CD4-positive, CD25-positive, alpha-beta regulatory T cell (primary cell): ENCODE measurements around the gene MAP2K5. TPM values are rescaled to one million over a fixed set of nuclear protein-coding genes. Genes with fewer than 3 reads are reported as not detected.

Source experiments
- ATAC-seq, 2 donors: fragments of 150-1000 bp; cut with Tn5 transposase; one replicate each; pipeline ENCODE4 v1.10.0; 2021; ENCODE audit warnings: low read depth in 2 of 2, moderate number of reproducible peaks in 2 of 2, moderate library complexity in 1 of 2
- DNase-seq, 3 donors: peaks; one replicate each; pipeline versions ENCODE4 v3.0.0 to v3.0.0-alpha.2; 2012 to 2022; ENCODE audit warnings: mixed read lengths in 1 of 3
- H3K27ac ChIP-seq: one replicate; pipeline ENCODE4 v1.7.0; 2013; ENCODE audit warnings: mild to moderate bottlenecking, low read length; ENCODE audit not compliant: insufficient read depth, poor library complexity, severe bottlenecking
- H3K27me3 ChIP-seq: one replicate; pipeline ENCODE4 v1.7.0; 2013; ENCODE audit warnings: low read length; ENCODE audit not compliant: control insufficient read depth, insufficient read depth
- H3K36me3 ChIP-seq: one replicate; pipeline ENCODE4 v1.7.0; 2013; ENCODE audit warnings: mild to moderate bottlenecking, low read length, moderate library complexity; ENCODE audit not compliant: control insufficient read depth, insufficient read depth
- H3K4me1 ChIP-seq: 2 replicates; pipeline ENCODE4 v1.7.0; 2013; ENCODE audit warnings: mild to moderate bottlenecking, low read length; ENCODE audit not compliant: insufficient read depth, control insufficient read depth, poor library complexity, severe bottlenecking
- H3K4me3 ChIP-seq: one replicate; pipeline ENCODE4 v1.7.0; 2013; ENCODE audit warnings: low read depth, mild to moderate bottlenecking, low read length, moderate library complexity
- H3K9me3 ChIP-seq, 2 experiments: 1 replicate in 1 of 2; 2 replicates in 1 of 2; pipeline ENCODE4 v1.7.0; 2013; ENCODE audit warnings: low read length in 2 of 2, mild to moderate bottlenecking in 1 of 2, moderate library complexity in 1 of 2; ENCODE audit not compliant: control insufficient read depth in 2 of 2
- H3K27ac Mint-ChIP-seq, 3 donors: one replicate each; pipeline ENCODE4 v1.8.0; 2020 to 2022; ENCODE audit warnings: mild to moderate bottlenecking in 3 of 3, mixed read lengths in 3 of 3, moderate library complexity in 2 of 3
- H3K27me3 Mint-ChIP-seq: one replicate; pipeline ENCODE4 v1.8.0; 2022; ENCODE audit warnings: mild to moderate bottlenecking, mixed read lengths
- H3K36me3 Mint-ChIP-seq: one replicate; pipeline ENCODE4 v1.8.0; 2020; ENCODE audit warnings: mixed read lengths
- H3K4me1 Mint-ChIP-seq, 4 donors: one replicate each; pipeline ENCODE4 v1.8.0; 2020 to 2022; ENCODE audit warnings: mixed read lengths in 4 of 4, mild to moderate bottlenecking in 1 of 4
- H3K4me3 Mint-ChIP-seq, 4 donors: one replicate each; pipeline ENCODE4 v1.8.0; 2020 to 2022; ENCODE audit warnings: mild to moderate bottlenecking in 4 of 4, mixed read lengths in 4 of 4, moderate library complexity in 3 of 4
- H3K9me3 Mint-ChIP-seq, 7 donors: one replicate each; pipeline ENCODE4 v1.8.0; 2020 to 2022; ENCODE audit warnings: mixed read lengths in 7 of 7, mild to moderate bottlenecking in 3 of 7, moderate library complexity in 2 of 7
- polyA plus RNA-seq, 4 donors: library from polyadenylated mRNA; unstranded; fragments of 300-500 nt; fragmentation: Illumina TruSeq; gene quantifications; one replicate each; pipeline ENCODE4 v1.2.3, GENCODE V29; 2021
- total RNA-seq: library from RNA; stranded (reverse); gene quantifications from one replicate; pipeline ENCODE4 v1.2.3, GENCODE V29; 2022

MAP2K5 gene
- total and polyA plus RNA-seq, 5 donors from 2014 or later: 14.5 to 30.8 (median 17.0) TPM

DNA sequence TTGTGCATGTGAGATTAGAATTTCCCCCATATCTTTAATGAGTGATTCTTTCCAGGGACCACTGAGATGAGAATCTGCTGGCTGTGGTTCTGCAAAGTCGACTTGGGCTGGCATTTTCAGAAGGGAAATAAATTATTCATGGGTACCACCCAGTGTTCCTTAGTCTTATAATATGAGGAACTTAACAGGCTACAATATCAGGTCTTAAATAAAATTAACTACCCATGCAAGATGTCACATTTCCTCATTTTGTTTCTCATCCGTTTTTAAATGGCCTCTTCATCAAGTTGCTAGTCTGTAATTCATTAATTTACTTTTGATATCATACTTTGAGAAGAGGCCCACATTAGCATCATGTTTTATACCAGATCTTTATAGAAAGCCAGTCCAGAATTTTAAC lies 224.5 kb downstream of the MAP2K5 start:
- DNase-seq: no peak
- H3K9me3 Mint-ChIP-seq: no peaks in the 10 kb centered on the region
- peaks cover 28% of the 10 kb centered on the region for H3K36me3 Mint-ChIP-seq
- Histone ChIP-seq H3K27me3 (no peaks in the 10 kb centered on the region), H3K9me3 (no peaks in the 10 kb centered on the region), H3K36me3 (peaks cover 2% of the 10 kb centered on the region), H3K27ac (no peak overlapping the region), H3K4me1 (no peaks in the 10 kb centered on the region), H3K4me3 (no peak overlapping the region)
- no peaks in the 10 kb centered on the region for H3K27me3 Mint-ChIP-seq
- no peak overlapping the region for H3K27ac Mint-ChIP-seq
- H3K4me3 Mint-ChIP-seq: no peak overlapping the region
- peaks cover 0 to 12% (median 2%) of the 10 kb centered on the region in 4 donors for H3K4me1 Mint-ChIP-seq
- ATAC-seq: no peak

DNA sequence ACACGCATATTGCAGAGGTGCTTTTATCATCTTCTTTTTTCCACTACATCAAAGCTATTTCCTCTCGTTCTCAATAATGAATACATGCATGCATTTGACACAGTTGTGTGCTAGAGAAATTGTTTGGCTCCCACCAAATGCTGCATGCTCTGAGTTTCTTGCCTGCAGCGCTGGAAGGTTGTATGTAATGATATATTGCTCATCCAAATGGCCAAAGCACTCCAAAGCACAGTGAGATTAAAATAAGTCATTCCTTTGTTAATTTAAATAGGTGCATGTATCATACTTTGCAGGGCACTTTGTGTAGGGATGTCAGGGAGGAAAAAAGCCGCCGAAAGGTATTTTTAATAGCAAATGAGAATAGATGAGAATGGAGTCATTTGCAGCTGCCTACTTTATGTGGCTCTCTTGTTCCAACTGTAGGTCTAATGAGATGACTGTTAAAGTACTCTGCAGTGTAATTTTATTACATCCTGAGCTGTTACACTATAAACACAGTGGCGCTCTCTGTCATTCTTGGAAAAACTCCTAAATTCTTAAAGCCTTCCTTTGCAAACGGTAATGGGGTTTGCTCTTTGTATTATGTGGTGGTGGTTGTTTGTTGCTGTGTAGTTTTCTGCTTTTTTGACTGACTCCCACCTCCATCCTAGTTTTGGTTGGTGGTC lies 225.9 kb downstream of the MAP2K5 start:
- H3K4me1 ChIP-seq: no peaks in the 10 kb centered on the region
- no peaks in the 10 kb centered on the region for H3K9me3 ChIP-seq
- H3K9me3 Mint-ChIP-seq: no peaks in the 10 kb centered on the region
- no peak overlapping the region for H3K27ac ChIP-seq
- no peaks in the 10 kb centered on the region for H3K27me3 ChIP-seq
- peak overlapping the region in 1 of 3 donors; percentile 11 for H3K27ac Mint-ChIP-seq
- peaks cover 0 to 4% (median 0%) of the 10 kb centered on the region in 4 donors for H3K4me1 Mint-ChIP-seq
- no peak overlapping the region for H3K4me3 Mint-ChIP-seq
- DNase-seq (no peak), ATAC-seq (no peak)
- H3K36me3 ChIP-seq: peaks cover 2% of the 10 kb centered on the region
- H3K36me3 Mint-ChIP-seq: peaks cover 32% of the 10 kb centered on the region
- no peak overlapping the region for H3K4me3 ChIP-seq
- H3K27me3 Mint-ChIP-seq: no peaks in the 10 kb centered on the region

DNA sequence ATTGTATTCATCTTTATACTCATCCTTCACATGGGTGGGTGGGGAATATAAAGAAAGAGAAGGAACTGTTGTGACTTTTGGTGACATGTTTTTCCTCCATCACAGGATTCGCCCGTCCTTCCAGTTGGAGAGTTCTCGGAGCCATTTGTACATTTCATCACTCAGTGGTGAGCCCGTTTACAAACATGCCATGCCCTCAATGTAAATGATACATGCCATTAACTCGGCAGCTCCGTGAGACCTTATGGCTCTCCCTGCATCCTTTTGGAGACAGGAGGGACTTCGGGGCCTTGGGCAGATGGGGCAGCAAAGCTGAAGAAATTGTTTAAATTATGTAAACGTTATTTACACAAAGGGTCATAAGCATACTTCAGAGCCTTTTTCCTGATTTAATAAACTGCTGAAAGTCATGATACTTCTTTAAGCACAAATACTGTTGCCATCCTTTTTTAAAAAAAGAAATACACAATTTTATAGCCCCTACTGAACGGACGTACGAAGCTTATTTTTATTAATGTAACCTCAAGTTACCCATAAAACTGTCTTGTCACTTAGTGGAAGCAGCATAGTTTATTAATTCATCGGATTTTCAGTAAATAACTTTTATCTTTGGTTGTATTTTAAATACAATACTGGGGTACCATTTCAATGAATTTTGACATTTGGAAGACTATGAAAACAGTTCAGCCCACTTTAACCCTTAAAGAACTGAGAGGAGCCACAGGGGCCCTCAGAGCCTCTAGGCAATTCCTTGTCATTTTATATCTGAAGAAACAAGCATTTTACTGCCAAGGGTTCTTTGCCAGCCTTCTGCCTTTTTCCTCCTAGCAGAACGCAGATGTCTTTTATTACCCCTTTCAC lies 227.2 kb downstream of the MAP2K5 start:
- Histone ChIP-seq H3K27ac (no peak overlapping the region), H3K4me1 (no peaks in the 10 kb centered on the region), H3K36me3 (peaks cover 2% of the 10 kb centered on the region), H3K27me3 (no peaks in the 10 kb centered on the region), H3K4me3 (no peak overlapping the region), H3K9me3 (no peaks in the 10 kb centered on the region)
- H3K4me1 Mint-ChIP-seq: peaks cover 0 to 4% (median 0%) of the 10 kb centered on the region in 4 donors
- no peaks in the 10 kb centered on the region for H3K9me3 Mint-ChIP-seq
- no peaks in the 10 kb centered on the region for H3K27me3 Mint-ChIP-seq
- H3K36me3 Mint-ChIP-seq: peaks cover 34% of the 10 kb centered on the region
- no peak overlapping the region for H3K27ac Mint-ChIP-seq
- no peak overlapping the region for H3K4me3 Mint-ChIP-seq
- ATAC-seq (no peak), DNase-seq (no peak)

DNA sequence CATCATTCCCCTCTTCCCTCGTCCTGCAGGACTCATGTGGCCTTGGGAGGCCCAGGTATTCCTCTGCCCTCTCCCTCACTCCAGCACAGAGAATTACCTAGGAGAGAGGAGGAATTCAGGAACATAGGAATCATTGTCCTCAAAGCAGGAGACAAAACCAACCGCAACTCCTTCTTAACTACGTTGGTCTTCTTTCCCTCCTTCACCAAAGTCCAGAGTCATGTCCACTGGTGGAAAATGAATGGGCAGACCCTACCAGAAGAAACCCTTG lies 227.8 kb downstream of the MAP2K5 start:
- Histone ChIP-seq H3K27me3 (no peaks in the 10 kb centered on the region), H3K36me3 (peaks cover 2% of the 10 kb centered on the region), H3K27ac (no peak overlapping the region), H3K4me3 (no peak overlapping the region), H3K9me3 (no peaks in the 10 kb centered on the region), H3K4me1 (no peaks in the 10 kb centered on the region)
- no peaks in the 10 kb centered on the region for H3K27me3 Mint-ChIP-seq
- DNase-seq: no peak
- H3K4me1 Mint-ChIP-seq: peaks cover 0 to 4% (median 0%) of the 10 kb centered on the region in 4 donors
- peaks cover 40% of the 10 kb centered on the region for H3K36me3 Mint-ChIP-seq
- H3K4me3 Mint-ChIP-seq: no peak overlapping the region
- no peak for ATAC-seq
- no peak overlapping the region for H3K27ac Mint-ChIP-seq
- no peaks in the 10 kb centered on the region for H3K9me3 Mint-ChIP-seq

DNA sequence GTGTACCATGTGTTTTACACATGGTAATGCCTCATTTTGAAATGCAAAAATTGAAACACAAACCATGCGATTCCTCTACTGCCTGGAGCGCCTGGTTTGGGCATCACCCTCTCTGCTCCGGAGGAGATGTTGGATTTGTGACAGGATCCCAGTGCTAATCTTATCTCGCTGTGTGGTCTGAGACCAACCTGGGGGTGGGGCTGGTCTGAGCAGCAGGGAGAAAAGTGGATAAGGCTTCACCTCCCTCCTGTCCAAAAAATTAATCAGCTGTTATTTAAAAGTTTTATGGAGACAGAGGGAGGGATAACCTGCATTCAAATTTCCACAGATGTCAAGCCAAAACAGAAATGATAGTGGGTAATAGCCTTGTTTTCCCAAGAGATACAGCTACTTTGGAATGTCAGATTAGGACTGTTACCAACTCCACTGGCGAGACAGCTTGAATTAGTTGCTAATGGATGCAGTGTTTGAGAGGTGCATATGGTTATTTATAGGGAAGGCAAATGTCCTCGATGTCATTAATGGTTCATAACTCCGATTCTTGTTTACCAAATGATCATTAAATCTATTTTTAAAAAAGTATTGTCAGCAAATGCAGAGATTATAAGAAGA lies 228.8 kb downstream of the MAP2K5 start:
- Histone ChIP-seq H3K36me3 (peaks cover 4% of the 10 kb centered on the region), H3K27ac (no peak overlapping the region), H3K4me1 (no peaks in the 10 kb centered on the region), H3K27me3 (no peaks in the 10 kb centered on the region), H3K9me3 (no peaks in the 10 kb centered on the region), H3K4me3 (no peak overlapping the region)
- Mint-ChIP-seq H3K27ac (no peak overlapping the region), H3K4me1 (peaks cover 0 to 4% (median 0%) of the 10 kb centered on the region in 4 donors), H3K27me3 (no peaks in the 10 kb centered on the region), H3K4me3 (no peak overlapping the region), H3K36me3 (peaks cover 43% of the 10 kb centered on the region), H3K9me3 (no peaks in the 10 kb centered on the region)
- ATAC-seq (no peak), DNase-seq (no peak)

DNA sequence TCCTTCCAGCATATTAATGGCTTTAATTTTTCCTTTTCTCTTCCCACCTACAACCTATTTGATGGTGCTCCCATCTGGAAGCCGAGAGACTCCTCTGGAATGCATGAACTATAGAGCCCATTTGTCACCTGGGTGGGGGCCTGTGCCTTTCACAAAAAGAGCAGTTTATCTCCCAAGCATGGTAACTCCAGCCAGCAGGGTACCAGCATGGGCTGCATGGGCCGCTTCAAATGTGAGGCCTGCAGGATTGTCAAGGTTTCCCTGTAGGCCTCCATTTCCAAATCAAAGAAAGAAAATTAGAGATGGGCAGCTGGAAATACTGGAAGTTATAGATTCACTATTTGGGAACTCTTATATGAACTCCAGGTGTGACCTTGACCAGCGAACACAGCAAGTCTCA lies 232.1 kb downstream of the MAP2K5 start:
- Histone ChIP-seq H3K4me3 (no peak overlapping the region), H3K27ac (no peak overlapping the region), H3K4me1 (no peaks in the 10 kb centered on the region), H3K9me3 (no peaks in the 10 kb centered on the region), H3K36me3 (peaks cover 4% of the 10 kb centered on the region), H3K27me3 (no peaks in the 10 kb centered on the region)
- Mint-ChIP-seq H3K4me1 (peaks cover 0 to 2% (median 0%) of the 10 kb centered on the region in 4 donors), H3K9me3 (no peaks in the 10 kb centered on the region), H3K4me3 (no peak overlapping the region), H3K36me3 (peaks cover 35% of the 10 kb centered on the region), H3K27ac (no peak overlapping the region), H3K27me3 (no peaks in the 10 kb centered on the region)
- DNase-seq (no peak), ATAC-seq (no peak)

DNA sequence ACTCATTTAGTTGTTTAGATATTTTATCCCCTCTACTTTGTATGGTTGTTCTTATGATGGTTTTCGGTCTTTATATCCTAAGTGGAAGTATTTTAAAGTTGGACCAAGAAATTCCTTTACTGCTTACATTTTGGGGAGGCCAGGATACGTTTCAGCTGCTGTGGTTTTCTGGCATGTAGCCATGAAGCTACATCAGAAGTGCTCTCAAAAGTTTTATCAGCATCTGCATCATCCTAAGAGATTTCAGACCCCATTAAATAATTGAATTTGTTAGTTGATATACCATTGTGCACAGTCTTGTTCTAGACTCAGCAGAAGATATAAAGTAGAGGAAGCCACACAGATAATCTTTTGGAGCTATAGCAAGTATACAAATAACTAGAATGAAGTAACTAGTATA lies 232.7 kb downstream of the MAP2K5 start:
- peak overlapping the region in 1 of 3 donors; percentile 26 for H3K27ac Mint-ChIP-seq
- no peaks in the 10 kb centered on the region for H3K27me3 Mint-ChIP-seq
- H3K4me3 Mint-ChIP-seq: no peak overlapping the region
- Histone ChIP-seq H3K27ac (no peak overlapping the region), H3K4me1 (no peaks in the 10 kb centered on the region), H3K9me3 (no peaks in the 10 kb centered on the region), H3K36me3 (peaks cover 2% of the 10 kb centered on the region), H3K4me3 (no peak overlapping the region), H3K27me3 (no peaks in the 10 kb centered on the region)
- no peak for ATAC-seq
- no peak for DNase-seq
- H3K4me1 Mint-ChIP-seq: peaks cover 0 to 2% (median 0%) of the 10 kb centered on the region in 4 donors
- H3K36me3 Mint-ChIP-seq: peaks cover 38% of the 10 kb centered on the region
- no peaks in the 10 kb centered on the region for H3K9me3 Mint-ChIP-seq
